HepG2 (cell line): ENCODE data around the gene SIK3. TPM values are rescaled to one million over a fixed set of nuclear protein-coding genes. Genes with fewer than 3 reads are reported as not detected.

Source experiments
- ATAC-seq: fragments of 200-7000 bp; cut with Tn5 transposase; 3 replicates; pipeline ENCODE4 v1.9.1; 2020; ENCODE audit warnings: mild to moderate bottlenecking, moderate library complexity
- BruUV-seq: library from RNA; stranded (reverse); fragments of 400-500 nt; replicated peaks from 2 replicates; lab custom pipeline; 2021; lab: Mats Ljungman, UMichigan
- CTCF ChIA-PET: fragments of 300-600 bp; formaldehyde crosslinking; extraction: SDS; loops from one replicate; lab custom pipeline; 2021; ENCODE audit warnings: low total read pairs, inconsistent platforms, low intra/inter-chr PET ratio; lab: Yijun Ruan, JAX
- POLR2A ChIA-PET: fragments of 350-600 bp; sonication (Branson Sonifier 250); formaldehyde crosslinking; loops from one replicate; lab custom pipeline; 2020; ENCODE audit warnings: antibody characterized with exemption, inconsistent platforms; lab: Yijun Ruan, JAX
- DNase-seq: peaks from one replicate; pipeline ENCODE4 v3.0.0-alpha.2; 2015; ENCODE audit warnings: low spot score
- FAIRE-seq: peaks from 3 replicates; lab custom pipeline; 2011; peaks lifted over from hg19 to GRCh38; lab: Jason Lieb, UNC
- H2AFZ ChIP-seq: one replicate; pipeline ENCODE4 v1.6.1; 2011; ENCODE audit warnings: low read length, inconsistent platforms
- H3K27ac ChIP-seq: fragments of 300-600 bp; 3 replicates; pipeline ENCODE4 v1.8.0; 2011; ENCODE audit warnings: mixed run types, mild to moderate bottlenecking, mixed read lengths, low read length, inconsistent platforms; ENCODE audit not compliant: insufficient read depth; ENCODE audit errors: extremely low read length
- H3K27me3 ChIP-seq, 2 experiments: fragments of 200-600 bp in 1 of 2; 2 replicates in 1 of 2; 3 replicates in 1 of 2; pipeline versions ENCODE4 v1.6.0 to v1.8.0; 2011; ENCODE audit warnings: low read length in 2 of 2, mild to moderate bottlenecking in 2 of 2, moderate library complexity in 2 of 2, inconsistent platforms in 1 of 2; ENCODE audit not compliant: insufficient read depth in 2 of 2, control insufficient read depth in 1 of 2
- H3K36me3 ChIP-seq, 2 experiments: fragments of 200-600 bp in 1 of 2; replicated peaks in 1 of 2; 2 replicates in 1 of 2; 3 replicates in 1 of 2; pipeline versions ENCODE4 v1.5.1 to v1.8.0; 2011; ENCODE audit warnings: low read length in 2 of 2, inconsistent platforms in 1 of 2; ENCODE audit not compliant: insufficient read depth in 2 of 2, control insufficient read depth in 1 of 2
- H3K4me1 ChIP-seq: 2 replicates; pipeline ENCODE4 v1.5.1; 2012; ENCODE audit warnings: low read length, inconsistent platforms; ENCODE audit not compliant: insufficient read depth
- H3K4me2 ChIP-seq: 2 replicates; pipeline ENCODE4 v1.6.0; 2011; ENCODE audit warnings: low read depth, low read length, inconsistent platforms
- H3K4me3 ChIP-seq, 3 experiments: fragments of 200-600 bp in 1 of 3; sonication (generic), shearing (Covaris generic) in 1 of 3; replicated peaks in 1 of 3; 2 replicates each; pipeline ENCODE4 v1.5.1; 2011 to 2016; ENCODE audit warnings: low read length in 3 of 3, inconsistent platforms in 2 of 3, low read depth in 2 of 3, mild to moderate bottlenecking in 2 of 3, control low read depth in 1 of 3, mixed read lengths in 1 of 3; ENCODE audit not compliant: insufficient read depth in 1 of 3
- H3K79me2 ChIP-seq: one replicate; pipeline ENCODE4 v1.6.1; 2011; ENCODE audit warnings: low read length, inconsistent platforms; ENCODE audit not compliant: insufficient read depth
- H3K9ac ChIP-seq: 2 replicates; pipeline ENCODE4 v1.6.0; 2011; ENCODE audit warnings: mild to moderate bottlenecking, low read depth, low read length, inconsistent platforms; ENCODE audit not compliant: insufficient read depth
- H3K9me3 ChIP-seq: 2 replicates; pipeline ENCODE4 v1.5.1; 2012; ENCODE audit warnings: mild to moderate bottlenecking, low read length
- H4K20me1 ChIP-seq: 2 replicates; pipeline ENCODE4 v1.6.0; 2011; ENCODE audit warnings: inconsistent platforms, mild to moderate bottlenecking, low read length, moderate library complexity; ENCODE audit not compliant: insufficient read depth
- ARHGAP35 ChIP-seq: sonication (generic); formaldehyde crosslinking; IDR thresholded peaks from 2 replicates; pipeline ENCODE4 v1.9.0; 2022; ENCODE audit warnings: mild to moderate bottlenecking, inconsistent platforms, moderate library complexity, missing genetic modification reagents, borderline replicate concordance
- BHLHE40 ChIP-seq: IDR thresholded peaks from 2 replicates; pipeline ENCODE4 v1.6.1; 2011; ENCODE audit warnings: low read length, improper control_type of control experiment
- HCFC1 ChIP-seq: fragments of 150-350 bp; IDR thresholded peaks from 2 replicates; pipeline ENCODE4 v1.6.1; 2014; ENCODE audit warnings: low read depth, low read length
- MAFK ChIP-seq, 2 experiments: IDR thresholded peaks in 1 of 2; conservative IDR thresholded peaks in 1 of 2; 2 replicates each; pipeline ENCODE4 v1.6.1; 2011; ENCODE audit warnings: improper control_type of control experiment in 2 of 2, low read length in 2 of 2
- SP5 ChIP-seq: IDR thresholded peaks from 2 replicates; pipeline ENCODE4 v1.6.1; 2016; ENCODE audit warnings: low read depth, borderline replicate concordance
- SPEN ChIP-seq: sonication (generic); formaldehyde crosslinking; IDR thresholded peaks from 2 replicates; pipeline ENCODE4 v1.5.1; 2020; ENCODE audit warnings: low read depth, mild to moderate bottlenecking, missing genetic modification reagents
- ZFP1 ChIP-seq: IDR thresholded peaks from 2 replicates; pipeline ENCODE4 v1.6.1; 2016
- ZFP36L2 ChIP-seq: sonication (generic); formaldehyde crosslinking; IDR thresholded peaks from 2 replicates; pipeline ENCODE4 v1.4.0; 2020; ENCODE audit warnings: missing genetic modification reagents
- ZFYVE20 ChIP-seq: sonication (generic); formaldehyde crosslinking; IDR thresholded peaks from 2 replicates; pipeline ENCODE4 v1.8.0; 2023; ENCODE audit warnings: low read depth, mild to moderate bottlenecking, moderate library complexity, missing genetic modification reagents, borderline replicate concordance
- WGBS: methylation state at CpG from one replicate; pipeline ENCODE4 v1.1.6; 2017; ENCODE audit warnings: low lambda C conversion rate; 5-methylcytosine and 5-hydroxymethylcytosine counted together
- in situ Hi-C: cut with HindIII; loops from 2 replicates; pipeline ENCODE4 v1.10.0; 2017; ENCODE audit warnings: low pct_unique_long_range_greater_than_20kb; ENCODE audit not compliant: extremely low pct_ligation_motif_present
- intact Hi-C: fragments of 100-400 bp; cut with micrococcal nuclease; formaldehyde crosslinking; loops from one replicate; pipeline ENCODE4 v1.10.0; 2022; ENCODE audit not compliant: unreplicated experiment
- polyA plus RNA-seq, 8 experiments: library from polyadenylated mRNA; depleted of rRNA in 3 of 8; stranded (reverse) in 7 of 8; unstranded in 1 of 8; fragments of >200 nt; fragmentation: Illumina TruSeq in 4 of 8; extraction: Trizol in 4 of 8; gene quantifications; 2 replicates each; pipeline versions ENCODE4 v1.2.1 to v1.2.3, GENCODE V29; 2011 to 2016; ENCODE audit warnings: low read depth in 4 of 8, missing spikeins in 1 of 8, mixed read lengths in 1 of 8; ENCODE audit not compliant: insufficient read depth in 1 of 8
- total RNA-seq, 5 experiments: library from RNA; depleted of rRNA; stranded (reverse); fragments of >200 nt; fragmentation: Illumina TruSeq; extraction: Trizol; gene quantifications; 2 replicates each; pipeline ENCODE4 v1.2.3, GENCODE V29; 2016; ENCODE audit warnings: low read depth in 1 of 5
- TF ChIP-seq, protein P1 (sequence below): sonication (generic); formaldehyde crosslinking; IDR thresholded peaks from 2 replicates; pipeline ENCODE4 v1.9.0; 2021; ENCODE audit warnings: missing genetic modification reagents, borderline replicate concordance

Gene SIK3
- total and polyA plus RNA-seq, 2 of the 13 experiments (the other 11 are each of a cell fraction or from before 2014, with no cell fraction given) = 5.7 to 9.8 TPM

DNA sequence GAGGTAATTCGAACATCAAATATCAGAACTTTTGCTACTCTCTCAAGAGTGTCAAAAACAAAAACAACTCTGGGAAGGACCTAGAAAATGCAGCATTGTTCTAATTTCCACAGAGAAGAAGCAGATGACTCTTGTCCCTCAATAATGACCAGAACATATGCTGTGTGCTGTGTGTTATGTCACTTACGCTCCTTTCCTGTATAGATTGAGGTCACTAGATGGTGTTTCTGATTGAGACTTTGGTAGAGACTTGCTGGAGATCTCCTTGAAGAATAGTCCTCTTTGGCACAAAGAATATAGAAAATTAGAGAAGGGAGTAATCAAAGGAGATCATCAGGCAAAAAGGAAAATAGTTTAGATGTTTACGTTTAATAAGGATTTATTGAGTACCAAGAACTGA lies 2.3 kb upstream of the SIK3 start:
- no peak overlapping the region for H3K27ac ChIP-seq
- H3K4me1 ChIP-seq = peaks cover 32% of the 10 kb centered on the region
- DNase-seq (no peak), FAIRE-seq (no peak), ATAC-seq (no peak)
- WGBS = 66% methylated on average over 3 of the region's 3 CpGs
- H4K20me1 ChIP-seq = peaks cover 7% of the 10 kb centered on the region
- TF ChIP-seq SP5 (CRISPR knock-in tag) (no peak), HCFC1 (no peak), ZFP36L2 (CRISPR knock-in tag) (no peak), ARHGAP35 (CRISPR knock-in tag) (no peak), MAFK (conservative IDR thresholded peaks at IDR 0.05 in 1 of 2, IDR thresholded peaks at IDR 0.05 in 1 of 2; ENCODE audit: low read length in 2 of 2) (no peak), SPEN (no peak), BHLHE40 (no peak), ZFYVE20 (no peak), ZFP1 (CRISPR knock-in tag) (no peak)
- TF ChIP-seq, protein P1, sequence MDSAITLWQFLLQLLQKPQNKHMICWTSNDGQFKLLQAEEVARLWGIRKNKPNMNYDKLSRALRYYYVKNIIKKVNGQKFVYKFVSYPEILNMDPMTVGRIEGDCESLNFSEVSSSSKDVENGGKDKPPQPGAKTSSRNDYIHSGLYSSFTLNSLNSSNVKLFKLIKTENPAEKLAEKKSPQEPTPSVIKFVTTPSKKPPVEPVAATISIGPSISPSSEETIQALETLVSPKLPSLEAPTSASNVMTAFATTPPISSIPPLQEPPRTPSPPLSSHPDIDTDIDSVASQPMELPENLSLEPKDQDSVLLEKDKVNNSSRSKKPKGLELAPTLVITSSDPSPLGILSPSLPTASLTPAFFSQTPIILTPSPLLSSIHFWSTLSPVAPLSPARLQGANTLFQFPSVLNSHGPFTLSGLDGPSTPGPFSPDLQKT (CRISPR knock-in tag) = no peak
- no peaks in the 10 kb centered on the region for H3K36me3 ChIP-seq
- ChIA-PET POLR2A (interaction anchor here (5.8 kb wide), 1 partner anchor 265 kb away, joined by 69 read pairs; the partner anchor contains the start of gene APOA1), CTCF (no interaction called here)
- in situ Hi-C loops (no loop called here), intact Hi-C loops (loop anchor here (10.0 kb wide), 1 partner anchor 124 kb away; no protein-coding TSS in a partner anchor)
- BruUV-seq = no TSS peak
- no peak overlapping the region for H3K4me2 ChIP-seq
- H2AFZ ChIP-seq = no peak overlapping the region
- no peak overlapping the region for H3K4me3 ChIP-seq
- H3K9me3 ChIP-seq = no peaks in the 10 kb centered on the region
- H3K79me2 ChIP-seq = peaks cover 23% of the 10 kb centered on the region
- H3K9ac ChIP-seq = no peak overlapping the region
- no peaks in the 10 kb centered on the region; a peak in 1 of 5 replicates for H3K27me3 ChIP-seq
